ENCODE results near the gene SH3BP4. TPM values are rescaled to one million over a fixed set of nuclear protein-coding genes. Genes with fewer than 3 reads are reported as not detected.

SH3BP4 gene
- total and polyA plus RNA-seq, 2 of the 13 experiments (the other 11 are each of a cell fraction or from before 2014, with no cell fraction given), result 34.6 to 99.1 TPM

GRCh38 chr2:234977228-234977679, 25.4 kb downstream of the SH3BP4 start (continued):
- TF ChIP-seq ZSCAN5A (CRISPR knock-in tag; IDR thresholded peaks at IDR 0.05; ENCODE audit: borderline replicate concordance), result peak; percentile 23; the same call in 1 of the 2 replicates
- TF ChIP-seq ZNF33B (CRISPR knock-in tag; IDR thresholded peaks at IDR 0.05), result no peak
- TF ChIP-seq HNF1B (CRISPR knock-in tag; IDR thresholded peaks at IDR 0.05), result peak; percentile 34; the same call in 1 of the 2 replicates
- peak; percentile 18; the same call in 1 of the 2 replicates for TF ChIP-seq PHF8 (CRISPR knock-in tag; IDR thresholded peaks at IDR 0.05)
- no peak; a peak in 1 of 4 replicates for TF ChIP-seq POLR2A (IDR thresholded peaks at IDR 0.05; ENCODE audit: insufficient read depth in 1 of 2, low read depth in 2 of 2, low read length in 2 of 2)
- no peak for TF ChIP-seq NKX3-1 (CRISPR knock-in tag; IDR thresholded peaks at IDR 0.05)
- no peak for TF ChIP-seq MEF2D (CRISPR knock-in tag; IDR thresholded peaks at IDR 0.05)
- peak; percentile 96 for TF ChIP-seq ZNF687 (CRISPR knock-in tag; IDR thresholded peaks at IDR 0.05)
- no peak for TF ChIP-seq FOXP1 (IDR thresholded peaks at IDR 0.05)
- TF ChIP-seq FOXP1 (CRISPR knock-in tag; IDR thresholded peaks at IDR 0.05), result no peak
- peak; percentile 14; the same call in 1 of the 2 replicates for TF ChIP-seq ZNF770 (CRISPR knock-in tag; IDR thresholded peaks at IDR 0.05)
- TF ChIP-seq ZNF335 (CRISPR knock-in tag; IDR thresholded peaks at IDR 0.05), result no peak
- peak; percentile 90 for TF ChIP-seq HNRNPL (IDR thresholded peaks at IDR 0.05; ENCODE audit: low read depth, low read length)
- no peak for TF ChIP-seq NCOA5 (CRISPR knock-in tag; IDR thresholded peaks at IDR 0.05)
- peak; percentile 22; the same call in 1 of the 2 replicates for TF ChIP-seq RFXAP (CRISPR knock-in tag; IDR thresholded peaks at IDR 0.05; ENCODE audit: borderline replicate concordance)
- TF ChIP-seq ERF (CRISPR knock-in tag; IDR thresholded peaks at IDR 0.05), result no peak
- TF ChIP-seq ZNF530 (CRISPR knock-in tag; IDR thresholded peaks at IDR 0.05; ENCODE audit: low read depth), result no peak
- TF ChIP-seq PRDM10 (CRISPR knock-in tag; IDR thresholded peaks at IDR 0.05; ENCODE audit: low read depth), result no peak

Measured in HepG2 (cell line).